Measurements from ENCODE around the gene TASOR2.

Gene TASOR2

GRCh38 chr10:5645944-5646617 lies 38.6 kb upstream of the TASOR2 start:
- Histone ChIP-seq H3K9me3 (no peaks in the 10 kb centered on the region), H3K27ac (peak overlapping the region; percentile 60 to 71), H3K4me3 (no peak overlapping the region), H3K27me3 (no peaks in the 10 kb centered on the region), H3K36me3 (peaks cover 55 to 77% (median 57%) of the 10 kb centered on the region in 3 donors), H3K4me1 (peaks cover 0 to 43% (median 5%) of the 10 kb centered on the region in 4 donors)
- TF ChIP-seq CTCF (IDR thresholded peaks at IDR 0.05), result no peak
- intact Hi-C loops (cut with DNase I; ENCODE audit: low total_unique reads), result no loop called here
- peak in 1 of 2 donors; percentile 57 for DNase-seq

- peaks cover 0 to 53% (median 10%) of the 10 kb centered on the region in 4 donors for H3K4me1 ChIP-seq
- H3K9me3 ChIP-seq, result no peaks in the 10 kb centered on the region
- H3K27ac ChIP-seq, result peak overlapping the region; percentile 60 to 71
- peaks cover 43 to 71% (median 49%) of the 10 kb centered on the region in 3 donors for H3K36me3 ChIP-seq
- no peak for TF ChIP-seq CTCF (IDR thresholded peaks at IDR 0.05)
- H3K4me3 ChIP-seq, result no peak overlapping the region
- peak; percentile 1 to 31 for DNase-seq
- no peaks in the 10 kb centered on the region for H3K27me3 ChIP-seq
- intact Hi-C loops (cut with DNase I; ENCODE audit: low total_unique reads), result no loop called here
Observed at GRCh38 chr10:5647507-5648240, 37.0 kb upstream of the TASOR2 start.

- H3K36me3 ChIP-seq, result peaks cover 43 to 77% (median 49%) of the 10 kb centered on the region in 3 donors
- peaks cover 0 to 49% (median 9%) of the 10 kb centered on the region in 4 donors for H3K4me1 ChIP-seq
- H3K4me3 ChIP-seq, result no peak overlapping the region
- intact Hi-C loops (cut with DNase I; ENCODE audit: low total_unique reads), result no loop called here
- TF ChIP-seq CTCF (IDR thresholded peaks at IDR 0.05), result no peak
- H3K27ac ChIP-seq, result no peak overlapping the region
- no peaks in the 10 kb centered on the region for H3K27me3 ChIP-seq
- peak; percentile 11 to 64 for DNase-seq
- H3K9me3 ChIP-seq, result no peaks in the 10 kb centered on the region
Observed at GRCh38 chr10:5648494-5649457, 35.9 kb upstream of the TASOR2 start.

- Histone ChIP-seq H3K4me3 (no peak overlapping the region), H3K27me3 (no peaks in the 10 kb centered on the region), H3K9me3 (no peaks in the 10 kb centered on the region), H3K27ac (peak overlapping the region in 1 of 2 donors; percentile 59), H3K36me3 (peaks cover 36 to 71% (median 50%) of the 10 kb centered on the region in 3 donors), H3K4me1 (peaks cover 0 to 40% (median 8%) of the 10 kb centered on the region in 4 donors)
- intact Hi-C loops (cut with DNase I; ENCODE audit: low total_unique reads), result no loop called here
- DNase-seq, result peak; percentile 4 to 50
- no peak for TF ChIP-seq CTCF (IDR thresholded peaks at IDR 0.05)
Observed at GRCh38 chr10:5649746-5650145, 34.9 kb upstream of the TASOR2 start.

GRCh38 chr10:5650664-5651387 lies 33.8 kb upstream of the TASOR2 start:
- peak overlapping the region; percentile 59 to 62 for H3K27ac ChIP-seq
- H3K36me3 ChIP-seq, result peaks cover 36 to 75% (median 60%) of the 10 kb centered on the region in 3 donors
- no peaks in the 10 kb centered on the region for H3K9me3 ChIP-seq
- no peaks in the 10 kb centered on the region for H3K27me3 ChIP-seq
- TF ChIP-seq CTCF (IDR thresholded peaks at IDR 0.05), result no peak
- intact Hi-C loops (cut with DNase I; ENCODE audit: low total_unique reads), result no loop called here
- H3K4me3 ChIP-seq, result no peak overlapping the region
- no peak for DNase-seq
- H3K4me1 ChIP-seq, result peaks cover 0 to 33% (median 8%) of the 10 kb centered on the region in 4 donors
